HG03571 (cell line): ENCODE data around the gene GIPC2.
"Not testable (repeated sequence)": the region's sequence is repeated elsewhere in the genome, so short reads cannot be mapped to it uniquely, and the experiment has no call there.

Experiments used
- ATAC-seq: cut with Tn5 transposase; IDR thresholded peaks from one replicate; pipeline ENCODE4 v1.9.1; 2021; ENCODE audit not compliant: unreplicated experiment

Gene GIPC2

GRCh38 chr1:78064886-78065285 is 19.1 kb downstream of the GIPC2 start:
- not testable (repeated sequence) for ATAC-seq

GRCh38 chr1:78068681-78069283 is 23.0 kb downstream of the GIPC2 start:
- ATAC-seq, result no peak

DNA sequence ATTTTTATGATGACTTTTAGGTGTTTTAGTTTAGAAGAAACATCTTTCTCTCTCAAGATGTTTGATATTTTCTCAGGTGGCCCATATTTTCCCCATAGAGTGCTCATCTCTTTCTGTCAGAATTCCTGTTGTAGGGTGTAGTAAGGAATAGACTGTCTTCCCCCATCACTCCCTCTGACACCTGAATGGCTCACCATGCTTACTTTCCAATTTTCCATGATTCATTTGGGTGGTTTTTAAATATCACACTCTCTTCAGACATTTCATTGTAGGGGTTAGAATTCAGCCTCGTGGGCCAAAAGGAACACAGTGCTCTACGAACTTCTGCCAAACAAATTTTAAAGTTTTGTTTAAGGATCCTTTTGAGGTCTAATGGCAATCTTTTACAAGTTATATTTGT is 24.0 kb downstream of the GIPC2 start:
- ATAC-seq, result no peak

DNA sequence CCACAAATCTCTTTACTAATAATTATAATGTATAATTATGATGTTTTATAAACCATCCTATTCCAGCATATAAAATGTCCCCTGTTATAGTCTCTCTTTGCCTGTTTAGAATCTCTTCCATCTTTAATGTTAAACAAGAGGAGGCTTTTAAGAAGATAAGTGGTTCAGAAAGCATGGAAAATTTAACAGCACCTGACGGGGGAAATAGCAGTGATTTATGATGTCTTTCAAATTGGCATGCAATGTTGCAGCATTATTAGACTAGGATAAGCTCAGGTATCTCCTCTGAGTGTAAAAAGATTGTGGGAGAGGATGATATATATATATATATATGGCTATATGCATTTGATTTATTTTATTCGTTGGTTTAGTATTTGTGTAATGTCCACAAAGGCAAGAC is 24.4 kb downstream of the GIPC2 start:
- ATAC-seq, result no peak

DNA sequence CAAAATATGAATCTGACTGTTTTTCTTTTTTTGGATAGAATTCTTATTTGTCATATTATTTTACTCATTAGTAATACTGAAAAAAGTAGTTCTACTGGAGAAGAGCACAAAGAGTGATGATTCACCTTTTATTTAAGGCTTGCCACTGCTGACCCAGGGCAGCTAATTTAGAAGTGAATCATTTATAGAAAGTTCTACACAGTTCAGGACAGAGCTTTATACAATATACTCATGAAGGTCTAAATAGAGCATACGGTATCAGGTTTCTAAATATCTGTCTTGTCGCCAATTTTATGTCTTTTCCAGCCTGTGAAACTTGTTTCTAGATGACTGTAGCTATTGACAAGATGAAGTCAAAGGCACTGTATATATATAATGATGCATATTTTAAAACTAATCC is 25.0 kb downstream of the GIPC2 start:
- no peak for ATAC-seq

- ATAC-seq, result no peak
Measured at GRCh38 chr1:78071696-78072095, 25.9 kb downstream of the GIPC2 start.

DNA sequence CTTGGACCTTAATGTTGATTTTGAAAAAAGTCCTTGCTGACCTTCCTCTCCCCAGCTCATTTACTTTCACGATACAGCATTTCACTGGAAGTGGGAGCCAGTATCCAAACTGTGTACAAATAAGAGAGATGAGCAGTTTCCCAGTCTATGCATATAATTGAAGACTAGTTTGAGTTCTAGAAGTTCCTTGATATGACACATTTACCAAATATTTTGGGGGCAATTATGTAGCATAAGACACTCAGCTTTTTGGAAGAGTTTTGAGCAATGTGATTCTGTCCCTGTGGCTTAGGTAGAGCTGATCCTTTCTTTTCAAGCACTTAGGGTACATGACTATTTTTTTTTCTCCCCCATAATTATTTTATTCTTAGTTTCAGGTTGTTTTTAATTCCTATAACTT is 26.4 kb downstream of the GIPC2 start:
- no peak for ATAC-seq

DNA sequence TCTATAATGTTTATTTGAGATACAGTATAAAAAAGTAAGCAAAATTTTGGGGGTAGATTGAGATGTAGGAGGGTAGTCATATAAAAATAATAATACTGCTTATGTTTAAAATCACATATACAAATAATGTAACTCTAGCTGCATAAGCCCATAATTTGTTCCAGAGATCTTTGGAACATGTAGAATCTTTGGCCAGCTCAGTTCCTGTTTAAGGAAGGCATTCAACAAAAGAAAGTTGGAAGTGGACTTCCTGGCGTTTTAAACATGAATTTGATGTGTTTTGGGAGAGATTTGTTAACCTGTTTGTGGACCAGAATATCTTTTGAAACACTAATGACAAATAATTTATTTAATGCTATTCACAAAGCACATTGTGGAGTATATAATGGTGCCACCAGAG is 27.7 kb downstream of the GIPC2 start:
- no peak for ATAC-seq

GRCh38 chr1:78075621-78076020 is 29.9 kb downstream of the GIPC2 start:
- ATAC-seq, result no peak

GRCh38 chr1:78078358-78078757 is 32.6 kb downstream of the GIPC2 start:
- no peak for ATAC-seq

DNA sequence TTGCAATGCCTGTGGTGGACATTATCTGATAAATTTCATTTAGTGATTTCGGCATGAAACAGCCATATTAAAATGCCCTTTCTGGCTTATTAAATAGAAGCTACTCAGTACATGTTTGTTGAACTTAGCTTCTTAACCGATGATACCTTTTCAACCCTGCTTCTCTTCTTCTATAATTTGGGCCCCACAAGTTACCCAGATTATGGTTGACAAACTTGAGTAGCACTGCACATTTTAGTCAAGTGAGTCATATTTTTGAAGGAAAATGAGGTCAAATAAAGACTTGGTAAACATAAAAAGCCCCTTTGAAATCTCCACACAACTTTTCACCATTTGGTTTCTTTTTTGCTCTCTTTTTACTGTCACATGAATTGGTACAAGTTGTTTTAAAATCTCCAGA is 33.8 kb downstream of the GIPC2 start:
- no peak for ATAC-seq

DNA sequence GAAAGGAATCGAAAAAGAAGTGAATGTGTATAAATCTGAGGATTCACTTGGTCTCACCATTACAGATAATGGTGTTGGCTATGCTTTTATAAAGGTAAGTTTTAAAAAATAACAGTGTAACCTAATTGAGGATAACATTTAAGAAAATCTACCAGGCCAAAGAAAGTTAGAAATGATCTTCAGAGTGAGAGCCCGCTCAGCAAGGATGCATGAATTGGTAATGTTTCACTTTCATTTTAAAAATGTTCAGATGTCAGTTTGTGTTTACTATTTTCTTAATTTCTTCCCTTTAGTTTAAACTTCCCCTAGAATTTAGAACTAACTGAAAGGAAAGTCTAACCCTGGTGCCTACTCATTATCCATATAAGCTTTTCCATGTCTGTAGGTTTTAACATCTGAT is 35.0 kb downstream of the GIPC2 start:
- ATAC-seq, result no peak

- ATAC-seq, result no peak
Measured at GRCh38 chr1:78081980-78082860, 36.5 kb downstream of the GIPC2 start.

- ATAC-seq, result not testable (repeated sequence)
Measured at GRCh38 chr1:78084639-78085038, 38.9 kb downstream of the GIPC2 start.

DNA sequence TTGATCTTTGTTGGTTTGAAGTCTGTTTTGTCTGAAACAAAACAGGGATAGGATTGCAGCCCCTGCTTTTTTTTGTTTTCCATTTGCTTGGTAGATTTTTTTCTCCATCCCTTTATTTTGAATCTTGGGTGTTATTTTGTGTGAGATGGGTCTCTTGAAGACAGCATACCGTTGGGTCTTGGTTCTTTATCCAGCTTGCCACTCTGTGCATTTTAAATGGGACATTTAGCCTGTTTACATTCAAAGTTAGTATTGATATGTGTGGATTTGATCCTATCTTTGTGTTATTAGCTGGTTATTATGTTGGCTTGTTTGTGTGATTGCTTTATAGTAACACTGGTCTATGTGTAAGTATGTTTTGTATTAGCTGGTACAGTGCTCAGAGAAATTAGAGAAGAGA is 40.9 kb downstream of the GIPC2 start:
- no peak for ATAC-seq

GRCh38 chr1:78088015-78088414 is 42.2 kb downstream of the GIPC2 start:
- no peak for ATAC-seq

- ATAC-seq, result no peak
Measured at GRCh38 chr1:78088486-78088885, 42.7 kb downstream of the GIPC2 start.

DNA sequence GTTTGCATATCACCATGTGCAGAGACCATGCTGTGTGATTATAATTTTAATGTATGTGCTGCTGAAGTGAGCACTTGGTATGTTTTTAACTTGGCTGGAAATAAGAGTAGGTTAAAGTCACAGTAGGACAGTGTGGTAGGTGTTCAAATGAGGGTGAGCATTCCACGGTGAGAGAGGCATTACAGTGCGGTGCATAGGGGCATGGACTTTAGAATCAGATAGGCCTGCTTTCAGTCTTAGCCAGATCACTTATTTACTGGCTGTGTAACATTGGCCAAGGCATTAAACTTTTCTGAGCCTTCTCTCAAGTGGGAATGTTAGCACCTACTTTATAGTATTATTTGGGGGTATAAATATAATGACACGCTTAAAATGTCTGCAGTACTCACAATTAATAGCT is 43.2 kb downstream of the GIPC2 start:
- no peak for ATAC-seq

DNA sequence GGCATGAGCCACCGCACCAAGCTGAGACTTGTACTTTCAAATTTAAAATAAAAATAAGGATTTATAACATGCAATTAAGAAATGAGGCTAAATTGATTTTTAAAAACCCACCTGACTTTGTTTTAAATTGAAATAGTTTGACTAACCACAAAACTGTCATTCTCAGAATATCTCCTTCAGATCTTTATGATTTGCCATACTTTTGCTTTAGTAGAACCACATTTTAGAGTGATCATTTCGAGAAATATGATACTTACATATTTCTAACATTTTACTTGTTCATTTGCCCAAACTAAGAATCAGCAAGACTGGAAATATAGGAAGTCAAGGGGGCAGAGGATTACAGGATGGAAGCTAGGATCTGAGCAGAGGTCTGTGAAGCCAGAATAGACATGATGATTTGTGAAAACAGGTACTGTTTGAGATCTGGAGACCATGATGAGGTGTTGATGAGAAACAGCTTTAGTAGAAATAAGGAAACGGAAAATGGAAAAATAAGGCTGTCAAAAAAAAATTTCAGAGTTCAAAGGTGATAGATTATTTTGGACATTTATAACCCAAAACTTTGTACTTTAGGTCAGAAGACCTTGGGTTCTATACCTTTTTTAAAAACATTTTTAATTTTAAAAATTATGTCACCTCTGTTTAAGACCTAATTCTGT is 44.8 kb downstream of the GIPC2 start:
- ATAC-seq, result no peak

- ATAC-seq, result no peak
Measured at GRCh38 chr1:78091215-78091813, 45.5 kb downstream of the GIPC2 start.

DNA sequence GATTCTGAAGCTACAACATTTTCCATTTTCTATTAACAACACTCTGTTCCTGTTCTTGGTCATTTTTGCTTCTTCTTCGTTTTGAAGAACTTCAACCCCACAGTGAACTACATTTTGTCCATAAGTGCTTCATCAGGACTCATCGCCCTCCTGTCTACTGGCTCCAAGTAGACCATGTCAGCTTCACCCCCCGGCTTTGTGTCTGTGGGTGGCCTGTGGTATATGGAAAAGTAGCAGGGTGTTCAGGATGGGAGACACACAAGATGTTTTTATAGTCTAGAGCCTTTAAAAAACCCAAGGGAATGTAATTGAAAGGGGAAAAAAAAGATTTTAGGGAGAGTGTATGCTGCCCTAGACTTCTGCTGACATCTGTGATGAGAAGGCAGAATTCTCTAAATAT is 46.1 kb downstream of the GIPC2 start:
- ATAC-seq, result no peak

GRCh38 chr1:78092643-78093042 is 46.9 kb downstream of the GIPC2 start:
- ATAC-seq, result no peak
